GM18507 (cell line): ENCODE data around the gene MED31.
"Not testable (repeated sequence)": the region's sequence is repeated elsewhere in the genome, so short reads cannot be mapped to it uniquely, and the experiment has no call there.

Experiments used
- DNase-seq: peaks from one replicate; pipeline ENCODE4 v3.0.0; 2011; ENCODE audit warnings: low read depth; ENCODE audit not compliant: insufficient read length; ENCODE audit errors: extremely low spot score
- FAIRE-seq: peaks from 2 replicates; lab custom pipeline; 2011; peaks lifted over from hg19 to GRCh38; lab: Jason Lieb, UNC

MED31 gene

GRCh38 chr17:6651354-6651918, at the start of gene MED31, which contains the start of gene C17orf100:
TSS of gene MED31 (minus strand) at chr17:6651605. CDS start at chr17:6651528, 77 bp downstream.
TSS of gene C17orf100 (plus strand) at chr17:6651762. CDS start at chr17:6651914, 152 bp downstream.
- FAIRE-seq = peak; percentile 93

DNA sequence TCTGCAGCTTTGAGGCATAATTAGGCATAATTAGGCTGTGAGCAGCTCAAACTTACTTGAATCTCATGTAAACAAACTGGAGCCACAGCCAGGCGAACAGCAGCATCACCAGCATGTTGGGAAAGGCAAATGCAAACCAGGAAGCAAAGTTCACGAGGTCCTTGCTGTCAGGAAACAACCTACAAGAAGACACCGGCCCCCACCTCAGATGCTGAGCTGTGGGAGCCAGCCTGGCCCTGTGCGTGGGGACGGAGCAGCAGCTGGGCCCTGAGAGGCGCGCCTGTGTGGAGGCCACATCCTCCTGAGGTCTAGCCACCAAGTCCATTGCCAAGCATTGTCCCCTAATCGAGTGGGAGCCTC, 49.5 kb upstream of the MED31 start:
- no peak for FAIRE-seq

More at GRCh38 chr17:6651354-6651918, at the start of gene MED31, which contains the start of gene C17orf100:
- peak; percentile 92 for DNase-seq

DNA sequence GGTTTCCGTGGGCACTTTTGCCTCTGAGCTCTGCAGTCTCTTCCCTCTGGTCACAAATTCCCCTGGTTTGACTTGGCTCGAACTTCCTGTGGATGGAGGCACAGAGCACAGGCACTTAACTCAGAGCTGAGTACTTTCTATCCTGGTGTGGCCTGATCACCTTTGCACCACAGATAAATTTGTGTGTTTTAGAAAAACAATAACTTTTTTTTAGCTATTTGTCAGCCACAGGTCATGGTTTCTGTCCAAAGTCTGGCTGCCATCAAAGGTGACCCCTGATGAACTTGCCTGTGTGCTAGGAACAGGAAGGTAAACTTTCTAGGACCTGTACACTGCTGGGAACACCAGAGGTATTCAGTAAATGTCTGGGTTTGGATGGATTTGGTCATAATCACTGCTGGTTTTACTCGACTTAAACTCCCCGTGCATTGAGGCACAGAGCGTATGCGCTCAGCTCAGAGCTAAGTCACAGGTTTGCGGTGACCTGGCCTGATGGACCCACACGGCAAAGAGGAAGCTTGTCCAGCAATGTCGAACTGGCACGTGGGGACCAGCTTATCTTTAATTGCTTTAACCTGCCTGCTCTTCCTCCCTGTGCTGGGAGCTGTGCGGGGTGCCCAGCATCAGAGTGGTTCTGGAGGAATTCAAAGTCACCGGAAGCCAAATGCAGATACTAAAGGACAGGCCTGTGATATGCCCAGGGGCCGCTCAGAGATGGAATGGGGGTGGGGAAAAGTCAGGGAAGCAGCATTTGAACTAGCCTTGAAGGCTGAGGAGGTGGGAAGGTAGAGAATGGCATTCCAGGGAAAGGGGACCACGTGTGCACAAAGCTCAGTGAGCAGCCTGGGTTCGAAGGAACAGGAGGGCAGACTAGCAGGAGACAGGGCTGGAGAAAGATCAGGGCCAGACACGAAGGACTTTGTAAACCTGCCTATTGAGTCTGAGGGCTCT, 48.9 kb upstream of the MED31 start:
- no peak for FAIRE-seq
- DNase-seq = no peak

More for the DNA sequence above, 49.5 kb upstream of the MED31 start:
- DNase-seq = no peak

DNA sequence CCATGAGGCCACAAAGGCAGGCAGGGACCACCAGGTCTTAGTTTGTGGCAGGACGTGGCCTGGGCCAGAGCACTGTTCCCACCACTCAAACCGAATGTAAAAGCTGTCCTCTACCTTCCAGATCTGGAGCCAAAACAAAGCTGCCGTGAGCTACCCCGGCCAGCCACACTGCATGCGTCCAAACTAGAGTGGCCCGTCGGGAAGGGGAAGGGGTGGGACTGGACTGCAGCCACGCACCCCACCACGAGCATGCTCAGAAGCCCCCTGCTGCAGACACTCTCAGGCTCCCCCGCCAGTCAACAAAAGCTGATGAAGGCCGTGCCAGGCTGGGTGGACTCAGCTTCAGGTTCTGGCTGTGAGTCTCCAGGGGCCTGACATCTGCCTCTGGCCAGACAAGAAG, 46.6 kb upstream of the MED31 start:
- DNase-seq (no peak), FAIRE-seq (no peak)

GRCh38 chr17:6696906-6697305, 45.5 kb upstream of the MED31 start:
- no peak for FAIRE-seq
- DNase-seq = no peak

- DNase-seq (no peak), FAIRE-seq (no peak)
Observed at GRCh38 chr17:6695565-6695964, 44.2 kb upstream of the MED31 start.

GRCh38 chr17:6695051-6695450, 43.6 kb upstream of the MED31 start:
- FAIRE-seq (no peak), DNase-seq (no peak)

- not testable (repeated sequence) for DNase-seq, FAIRE-seq
Observed at GRCh38 chr17:6691958-6692357, 40.6 kb upstream of the MED31 start.

- DNase-seq (no peak), FAIRE-seq (no peak)
Observed at GRCh38 chr17:6691546-6691945, 40.1 kb upstream of the MED31 start.

GRCh38 chr17:6690641-6691040, 39.2 kb upstream of the MED31 start:
- no peak for DNase-seq
- no peak for FAIRE-seq

DNA sequence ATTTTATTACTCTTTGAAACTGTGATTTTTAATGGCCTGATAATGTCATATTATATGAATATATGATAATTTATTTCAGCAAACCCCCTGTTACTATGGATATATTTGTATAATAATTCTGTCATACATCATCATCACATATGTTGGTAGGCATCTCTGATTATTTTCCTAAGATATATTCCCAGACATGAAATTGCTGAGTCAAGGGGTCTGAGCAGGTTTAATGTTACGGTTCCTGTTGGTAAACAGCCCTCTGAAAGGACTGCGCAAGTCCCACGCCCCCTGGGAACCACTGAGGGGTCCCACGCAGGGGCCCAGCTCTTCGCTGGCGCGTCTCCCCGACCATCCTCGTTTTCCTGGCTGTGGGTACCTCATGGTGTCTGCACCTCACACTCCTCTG, 37.5 kb upstream of the MED31 start:
- DNase-seq = no peak
- FAIRE-seq = no peak

DNA sequence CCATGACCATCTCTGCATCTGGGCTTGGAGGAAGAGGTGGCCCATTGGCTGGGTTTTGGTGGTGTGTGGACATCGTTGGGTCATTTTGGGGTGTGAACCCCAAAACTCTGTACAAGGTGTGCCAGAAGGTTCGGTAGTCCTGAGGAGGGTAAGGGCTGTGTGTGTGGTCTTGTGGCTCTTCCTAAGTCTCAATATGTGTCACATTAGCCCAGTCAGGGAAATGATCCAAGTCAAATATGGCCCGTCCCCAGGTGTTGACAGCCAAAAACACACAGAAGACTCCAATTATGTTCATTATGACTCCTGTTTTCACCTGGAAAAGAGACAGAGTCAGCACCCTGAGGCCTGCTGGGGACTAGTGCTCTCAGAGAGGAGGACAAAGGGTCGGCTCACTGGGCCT, 34.6 kb upstream of the MED31 start:
- DNase-seq (no peak), FAIRE-seq (no peak)

DNA sequence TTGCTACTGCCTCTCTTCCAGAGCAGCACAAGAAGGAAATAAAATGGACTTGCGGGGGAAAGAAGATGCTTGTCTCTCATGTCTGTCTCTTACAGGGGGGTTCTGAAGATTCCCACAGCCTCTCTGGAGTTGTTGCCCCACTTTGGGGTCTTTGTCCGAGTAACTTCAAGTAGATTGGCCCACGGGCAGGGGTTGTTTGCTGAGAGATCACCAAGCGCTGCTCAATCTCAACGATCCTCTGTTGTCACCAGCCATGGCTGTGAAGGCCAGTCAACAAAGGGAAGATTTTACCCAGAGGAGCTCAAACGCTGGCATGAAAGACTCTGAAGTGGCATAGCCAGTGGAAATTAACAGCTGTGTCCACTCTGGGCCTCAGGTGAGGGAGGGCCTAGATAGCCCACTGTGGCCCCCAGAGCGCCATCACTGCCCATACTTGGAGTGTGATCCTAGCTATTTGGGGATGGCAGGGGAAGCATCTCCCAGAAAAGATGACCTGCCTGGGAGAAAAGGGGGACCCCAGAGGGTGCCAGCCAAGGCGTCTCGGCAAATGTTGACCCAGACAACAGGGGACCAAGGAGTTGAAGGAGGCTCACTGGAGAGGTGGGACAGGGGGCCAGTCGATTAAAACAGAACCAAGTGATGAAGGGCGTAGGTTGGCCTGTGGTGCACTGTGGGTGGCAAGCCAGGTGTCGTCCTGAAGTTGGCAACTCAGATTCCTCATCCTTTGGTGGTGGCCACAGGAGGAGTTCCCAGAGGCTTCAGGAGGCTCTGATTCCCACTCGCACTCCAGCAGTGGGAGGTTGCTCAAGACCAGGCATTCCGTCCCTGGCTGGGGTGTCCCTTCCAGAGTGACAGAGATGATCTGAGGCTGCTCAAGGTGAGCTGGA, 33.7 kb upstream of the MED31 start:
- FAIRE-seq = no peak
- no peak for DNase-seq

DNA sequence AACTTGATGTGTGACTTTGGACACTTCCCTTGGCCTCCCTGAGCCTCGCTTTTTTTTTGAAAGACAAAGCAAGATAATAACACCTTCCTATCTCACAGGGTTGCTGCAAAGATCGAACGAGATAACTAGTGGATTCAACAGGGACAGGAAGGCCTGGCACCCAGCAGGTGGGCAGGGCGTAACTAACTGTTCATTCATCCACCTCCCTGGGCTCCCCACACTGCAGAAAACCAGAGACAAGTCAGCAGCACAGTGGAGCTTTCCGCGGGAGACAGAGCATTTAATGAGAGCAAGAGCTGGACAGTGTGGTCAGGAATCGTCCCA, 33.0 kb upstream of the MED31 start:
- FAIRE-seq (no peak), DNase-seq (no peak)

DNA sequence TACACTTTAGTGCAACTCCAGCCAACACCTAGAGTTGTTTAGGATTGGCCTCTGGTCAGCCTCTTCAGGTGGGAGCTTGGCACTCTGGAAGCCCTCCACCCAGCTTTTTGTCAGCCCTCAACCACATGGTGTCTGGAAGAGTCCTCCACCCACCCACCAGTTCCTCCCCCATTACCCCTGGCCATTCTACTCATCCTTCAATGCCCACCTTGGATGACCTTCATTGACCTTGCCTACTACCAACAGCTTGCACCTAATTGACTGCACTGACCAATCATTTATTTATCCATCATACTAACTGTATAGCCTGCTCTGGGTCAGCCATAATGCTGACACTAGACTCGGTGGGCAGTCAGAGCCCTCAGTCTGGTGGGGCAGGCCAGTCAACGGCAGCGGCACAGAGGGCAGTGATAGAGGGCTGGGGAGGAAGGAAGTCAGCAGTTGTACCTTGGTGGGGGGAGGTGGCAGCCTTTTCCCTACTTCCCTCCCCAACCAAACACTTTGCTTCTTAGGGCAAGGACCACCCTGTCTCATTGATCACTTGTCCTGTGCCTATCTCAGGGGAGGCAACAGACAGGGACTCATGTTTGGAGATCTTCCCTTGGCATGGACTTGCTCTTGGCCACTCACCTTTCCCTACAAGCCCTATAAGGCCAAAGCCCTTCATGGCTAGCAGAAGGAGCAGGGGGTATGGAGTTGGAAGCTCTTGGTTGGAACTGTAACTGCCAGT, 32.5 kb upstream of the MED31 start:
- DNase-seq = no peak
- no peak for FAIRE-seq

DNA sequence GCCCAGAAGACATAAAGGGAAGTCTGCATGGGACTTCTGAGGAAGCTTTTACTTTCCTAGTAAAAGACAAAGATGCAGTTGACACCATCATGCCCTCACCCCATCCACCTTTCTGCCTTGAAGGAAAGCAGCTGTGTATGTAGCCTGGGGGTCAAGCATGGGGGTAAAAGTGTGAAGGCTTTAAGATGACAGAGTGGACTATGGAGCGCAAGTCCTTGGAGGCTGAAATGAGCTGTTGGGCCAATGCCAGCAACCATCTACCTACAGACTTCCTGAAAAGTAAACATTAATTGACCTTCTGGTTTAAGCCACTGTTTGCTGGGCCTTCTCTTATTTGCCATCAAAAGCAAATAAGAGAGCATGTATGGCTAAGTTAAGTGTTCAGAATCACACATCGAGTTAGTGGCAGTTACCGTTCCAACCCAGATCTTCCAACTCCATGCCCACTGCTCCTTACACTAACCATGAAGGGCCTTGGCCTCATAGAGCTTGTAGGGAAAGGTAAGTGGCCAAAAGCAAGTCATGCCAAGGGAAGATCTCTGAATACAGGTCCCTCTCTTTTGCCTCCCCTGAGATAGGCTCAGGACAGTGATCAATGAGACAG, 31.8 kb upstream of the MED31 start:
- FAIRE-seq (no peak), DNase-seq (no peak)

DNA sequence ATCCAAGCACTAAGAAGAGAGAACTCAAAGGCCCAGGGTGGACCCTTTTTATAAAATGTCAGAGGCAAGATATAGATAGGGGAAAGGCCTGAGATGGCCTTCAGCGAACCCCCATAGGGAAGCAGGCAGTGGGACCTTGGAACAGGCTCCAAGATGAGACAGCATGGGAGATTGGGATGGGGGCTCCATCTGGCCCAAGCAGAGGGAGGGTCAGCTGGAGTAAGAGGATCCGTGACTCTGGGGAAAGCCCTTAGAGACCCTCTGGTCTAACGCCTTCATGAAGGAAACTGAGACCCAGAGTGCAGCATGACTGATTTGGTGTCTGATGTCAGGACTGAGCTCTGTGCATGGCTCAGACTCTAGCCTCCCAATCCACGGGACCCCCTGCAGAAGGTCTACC, 30.9 kb upstream of the MED31 start:
- no peak for DNase-seq
- no peak for FAIRE-seq

- DNase-seq (no peak), FAIRE-seq (no peak)
Observed at GRCh38 chr17:6681671-6682070, 30.3 kb upstream of the MED31 start.

DNA sequence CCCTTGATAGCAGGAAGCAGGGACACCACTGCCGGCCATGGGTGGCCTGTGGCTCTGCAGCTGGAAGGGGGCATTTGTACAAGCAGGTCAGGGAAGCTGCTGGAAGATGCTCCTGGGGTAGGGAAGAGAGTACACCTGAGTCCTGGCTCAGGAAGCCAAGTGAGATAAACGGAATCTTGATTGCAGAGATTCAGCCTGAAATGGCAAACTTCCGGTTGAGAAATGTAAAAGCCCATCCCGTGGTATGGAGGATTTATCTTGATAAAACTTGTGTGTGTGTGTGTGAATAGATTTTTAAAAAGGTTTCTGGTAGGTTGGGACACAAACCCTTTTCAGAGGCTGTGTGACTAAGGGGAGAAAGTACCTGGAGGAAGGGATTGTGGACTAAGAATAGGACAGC, 29.8 kb upstream of the MED31 start:
- no peak for FAIRE-seq
- DNase-seq = no peak
